ENCODE results near the gene GSK3B. TPM values are rescaled to one million over a fixed set of nuclear protein-coding genes. Genes with fewer than 3 reads are reported as not detected.
"Not testable (repeated sequence)": the region's sequence is repeated elsewhere in the genome, so short reads cannot be mapped to it uniquely, and the experiment has no call there.

The GSK3B gene
- total RNA-seq, 8 experiments from 2014 or later = 25.5 to 72.2 (median 55.4) TPM

GRCh38 chr3:120017692-120018091 is 76.6 kb downstream of the GSK3B start:
- Histone ChIP-seq H3K27ac (no peak overlapping the region), H3K4me3 (no peak overlapping the region), H3K4me1 (replicated peaks in 1 of 2) (peaks cover 0 to 6% of the 10 kb centered on the region in 2 donors)
- WGBS, 10 experiments = 0 to 100% (median 97%) methylated on average over 1 to 3 of the region's 3 CpGs; no CpG with 5 or more reads in 1 of the 10 experiments
- no peak for ATAC-seq (replicated peaks in 6 of 8)
- in situ Hi-C loops (cut with MboI; ENCODE audit: low pct_unique_long_range_greater_than_20kb in 2 of 9, low sequenced_read_pairs in 9 of 9, unreplicated experiment in 9 of 9) = no loop called here

- WGBS, 10 experiments = 57 to 96% (median 79%) methylated on average over 2 to 3 of the region's 3 CpGs
- in situ Hi-C loops (cut with MboI; ENCODE audit: low pct_unique_long_range_greater_than_20kb in 2 of 9, low sequenced_read_pairs in 9 of 9, unreplicated experiment in 9 of 9) = no loop called here
- no peak for ATAC-seq (replicated peaks in 6 of 8)
- Histone ChIP-seq H3K4me1 (replicated peaks in 1 of 2) (peaks cover 0 to 6% of the 10 kb centered on the region in 2 donors), H3K27ac (no peak overlapping the region), H3K4me3 (no peak overlapping the region)
These were observed 80.8 kb downstream of the GSK3B start for GRCh38 chr3:120013481-120013880.

- ATAC-seq (replicated peaks in 6 of 8); H3K27ac ChIP-seq; in situ Hi-C loops (cut with MboI; ENCODE audit: low pct_unique_long_range_greater_than_20kb in 2 of 9, low sequenced_read_pairs in 9 of 9, unreplicated experiment in 9 of 9); H3K4me3 ChIP-seq: not testable (repeated sequence)
- WGBS, 10 experiments = 100% methylated on average over 1 to 3 of the region's 3 CpGs; no CpG with 5 or more reads in 5 of the 10 experiments
- H3K4me1 ChIP-seq (replicated peaks in 1 of 2) = peaks cover 0 to 11% of the 10 kb centered on the region in 2 donors
These were observed 88.5 kb downstream of the GSK3B start for GRCh38 chr3:120005741-120006140.

GRCh38 chr3:120004008-120004498 is 90.2 kb downstream of the GSK3B start:
- Histone ChIP-seq H3K4me3 (peak overlapping the region in 1 of 5 donors; percentile 13), H3K27ac (peak overlapping the region in 1 of 2 donors; percentile 51), H3K4me1 (replicated peaks in 1 of 2) (peaks cover 0 to 11% of the 10 kb centered on the region in 2 donors)
- WGBS, 10 experiments = 0 to 95% (median 38%) methylated on average over 1 to 4 of the region's 11 CpGs; no CpG with 5 or more reads in 5 of the 10 experiments
- ATAC-seq (replicated peaks in 6 of 8) = peak in 5 of 8 experiments; percentile 42 to 83 (median 69)
- in situ Hi-C loops (cut with MboI; ENCODE audit: low pct_unique_long_range_greater_than_20kb in 2 of 9, low sequenced_read_pairs in 9 of 9, unreplicated experiment in 9 of 9) = not testable (repeated sequence)

DNA sequence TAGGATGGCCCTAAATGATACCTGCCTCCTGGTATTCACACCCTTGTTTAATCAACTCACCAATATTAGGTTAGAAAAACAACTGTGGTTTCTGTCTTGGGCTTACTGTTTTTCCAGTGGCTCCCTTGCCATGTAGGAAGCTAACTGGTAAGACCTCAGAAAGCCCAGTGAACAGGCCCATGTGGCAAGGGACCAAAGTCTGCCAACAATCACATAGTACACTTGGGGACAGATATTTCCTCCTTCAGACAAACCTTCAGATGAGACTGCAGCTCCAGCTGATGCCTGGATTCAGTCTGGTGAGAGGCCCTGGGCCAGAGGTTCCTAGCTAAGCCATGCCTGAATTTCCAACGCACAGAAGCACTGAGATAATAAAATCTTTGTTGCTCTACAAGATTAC is 96.1 kb downstream of the GSK3B start:
- in situ Hi-C loops (cut with MboI; ENCODE audit: low pct_unique_long_range_greater_than_20kb in 2 of 9, low sequenced_read_pairs in 9 of 9, unreplicated experiment in 9 of 9) = no loop called here
- Histone ChIP-seq H3K4me1 (replicated peaks in 1 of 2) (peaks cover 0 to 3% of the 10 kb centered on the region in 2 donors), H3K4me3 (no peak overlapping the region), H3K27ac (no peak overlapping the region)
- WGBS, 10 experiments = 67 to 100% (median 100%) methylated on average over 1 of the region's 1 CpG; no CpG with 5 or more reads in 7 of the 10 experiments
- ATAC-seq (replicated peaks in 6 of 8) = no peak

- in situ Hi-C loops (cut with MboI; ENCODE audit: low pct_unique_long_range_greater_than_20kb in 2 of 9, low sequenced_read_pairs in 9 of 9, unreplicated experiment in 9 of 9) = no loop called here
- peaks cover 0 to 3% of the 10 kb centered on the region in 2 donors for H3K4me1 ChIP-seq (replicated peaks in 1 of 2)
- ATAC-seq (replicated peaks in 6 of 8) = peak in 2 of 8 experiments; percentile 81 to 85
- H3K27ac ChIP-seq = no peak overlapping the region
- H3K4me3 ChIP-seq = no peak overlapping the region
These were observed 103.4 kb downstream of the GSK3B start for GRCh38 chr3:119990888-119991287.

DNA sequence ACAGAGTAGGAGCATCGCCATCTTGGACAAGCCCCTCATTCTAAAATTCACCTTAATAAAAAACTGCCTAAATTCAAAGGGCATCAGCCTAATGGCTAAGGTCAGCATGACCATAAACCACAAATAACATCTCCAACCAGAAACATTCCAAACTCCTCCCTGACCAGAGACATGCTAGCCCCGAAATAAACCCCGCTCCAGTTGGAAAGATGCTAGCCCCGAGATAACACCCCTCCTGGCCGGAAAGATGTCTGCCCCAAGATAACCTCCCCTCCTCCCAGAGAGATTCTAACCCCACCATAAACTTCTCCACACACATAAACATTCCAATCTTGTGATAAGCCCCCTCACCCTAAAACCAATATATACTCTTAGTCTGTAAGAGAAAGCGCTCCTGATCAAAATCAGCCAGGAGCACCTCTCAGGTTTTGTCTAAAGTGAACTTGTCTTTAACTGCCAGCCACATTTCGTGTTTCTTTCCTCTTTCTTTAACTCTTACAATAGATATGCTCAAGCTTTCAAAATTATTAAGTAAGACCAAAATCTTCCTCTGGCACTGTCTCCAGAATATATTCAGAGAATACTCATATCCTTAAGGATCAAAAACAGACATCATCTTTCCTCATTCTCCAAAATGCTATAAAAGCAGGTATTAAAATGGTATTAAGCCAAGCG is 104.1 kb downstream of the GSK3B start:
- Histone ChIP-seq H3K27ac (no peak overlapping the region), H3K4me3 (no peak overlapping the region), H3K4me1 (replicated peaks in 1 of 2) (peaks cover 0 to 3% of the 10 kb centered on the region in 2 donors)
- in situ Hi-C loops (cut with MboI; ENCODE audit: low pct_unique_long_range_greater_than_20kb in 2 of 9, low sequenced_read_pairs in 9 of 9, unreplicated experiment in 9 of 9) = no loop called here
- ATAC-seq (replicated peaks in 6 of 8) = no peak
- WGBS, 10 experiments = 90 to 100% (median 100%) methylated on average over 2 to 8 of the region's 8 CpGs; no CpG with 5 or more reads in 3 of the 10 experiments

DNA sequence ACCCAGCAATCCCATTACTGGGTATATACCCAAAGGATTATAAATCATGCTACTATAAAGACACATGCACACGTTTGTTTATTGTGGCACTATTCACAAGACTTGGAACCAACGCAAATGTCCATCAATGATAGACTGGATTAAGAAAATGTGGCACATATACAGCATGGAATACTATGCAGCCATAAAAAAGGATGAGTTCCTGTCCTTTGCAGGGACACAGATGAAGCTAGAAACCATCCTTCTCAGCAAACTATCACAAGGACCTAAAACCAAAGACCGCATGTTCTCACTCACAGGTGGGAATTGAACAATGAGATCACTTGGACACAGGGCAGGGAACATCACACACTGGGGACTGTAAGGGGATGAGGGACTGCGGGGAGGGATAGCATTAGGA is 107.4 kb downstream of the GSK3B start:
- in situ Hi-C loops (cut with MboI; ENCODE audit: low pct_unique_long_range_greater_than_20kb in 2 of 9, low sequenced_read_pairs in 9 of 9, unreplicated experiment in 9 of 9); H3K4me3 ChIP-seq; H3K27ac ChIP-seq; ATAC-seq (replicated peaks in 6 of 8); H3K4me1 ChIP-seq (replicated peaks in 1 of 2): not testable (repeated sequence)
- WGBS, 10 experiments = 89 to 100% (median 97%) methylated on average over 1 to 3 of the region's 4 CpGs; no CpG with 5 or more reads in 4 of the 10 experiments

DNA sequence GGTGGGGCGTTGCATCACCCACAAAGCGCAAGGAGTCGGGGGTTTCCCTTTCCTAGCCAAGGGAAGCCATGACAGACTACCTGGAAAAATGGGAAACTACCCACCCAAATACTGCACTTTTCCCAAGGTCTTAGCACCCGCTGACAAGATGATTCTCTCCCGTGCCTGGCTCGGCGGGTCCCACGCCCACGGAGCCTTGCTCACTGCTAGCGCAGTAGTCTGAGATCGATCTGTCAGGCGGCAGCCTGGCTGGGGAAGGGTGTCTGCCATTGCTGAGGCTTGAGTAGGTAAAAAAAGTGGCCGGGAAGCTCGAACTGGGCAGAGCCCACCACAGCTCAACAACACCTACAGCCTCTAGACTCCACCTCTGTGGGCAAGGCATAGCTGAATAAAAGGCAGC is 112.9 kb downstream of the GSK3B start:
- in situ Hi-C loops (cut with MboI; ENCODE audit: low pct_unique_long_range_greater_than_20kb in 2 of 9, low sequenced_read_pairs in 9 of 9, unreplicated experiment in 9 of 9) = no loop called here
- no peak overlapping the region for H3K27ac ChIP-seq
- WGBS, 10 experiments = 93 to 100% (median 100%) methylated on average over 1 to 8 of the region's 14 CpGs; no CpG with 5 or more reads in 4 of the 10 experiments
- no peak overlapping the region for H3K4me3 ChIP-seq
- H3K4me1 ChIP-seq (replicated peaks in 1 of 2) = no peaks in the 10 kb centered on the region
- no peak for ATAC-seq (replicated peaks in 6 of 8)

DNA sequence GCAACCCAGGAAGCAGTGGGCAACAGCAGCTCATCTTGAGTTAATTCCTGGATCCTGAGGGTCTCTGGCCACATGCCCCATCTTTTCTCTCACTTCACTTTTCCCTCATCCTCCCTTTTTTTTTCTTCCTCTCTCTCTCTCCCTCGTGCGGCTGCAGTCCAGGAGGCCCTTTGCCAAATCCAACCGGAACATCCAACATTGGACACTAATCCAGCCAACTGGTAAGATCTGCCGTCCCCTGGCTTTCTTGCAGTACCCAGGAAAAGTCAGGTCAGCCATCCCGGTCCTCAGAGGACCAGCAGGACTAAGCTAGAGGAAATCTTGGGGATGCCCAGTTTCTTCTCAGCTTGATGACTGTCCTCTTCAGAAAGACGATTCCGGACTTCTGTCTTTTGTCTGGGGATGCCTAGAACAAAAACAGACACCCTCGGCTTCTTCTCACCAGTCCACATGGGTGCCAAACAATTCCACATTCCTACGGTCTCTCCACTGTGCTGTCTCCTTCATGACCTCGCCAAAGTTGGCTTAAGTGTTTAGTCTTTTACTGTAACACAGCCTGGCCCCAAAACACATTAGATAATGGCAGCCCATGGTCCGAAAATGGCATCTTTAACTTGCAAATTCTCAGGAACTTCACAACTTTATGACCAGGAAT is 115.6 kb downstream of the GSK3B start:
- H3K4me3 ChIP-seq = no peak overlapping the region
- no peak overlapping the region for H3K27ac ChIP-seq
- no peaks in the 10 kb centered on the region for H3K4me1 ChIP-seq (replicated peaks in 1 of 2)
- 90 to 100% (median 97%) methylated on average over 1 to 11 of the region's 11 CpGs; no CpG with 5 or more reads in 1 of the 10 experiments for WGBS, 10 experiments
- ATAC-seq (replicated peaks in 6 of 8) = no peak
- in situ Hi-C loops (cut with MboI; ENCODE audit: low pct_unique_long_range_greater_than_20kb in 2 of 9, low sequenced_read_pairs in 9 of 9, unreplicated experiment in 9 of 9) = no loop called here

GRCh38 chr3:119977353-119977752 is 116.9 kb downstream of the GSK3B start:
- WGBS, 10 experiments = 77 to 100% (median 100%) methylated on average over 1 of the region's 1 CpG; no CpG with 5 or more reads in 2 of the 10 experiments
- in situ Hi-C loops (cut with MboI; ENCODE audit: low pct_unique_long_range_greater_than_20kb in 2 of 9, low sequenced_read_pairs in 9 of 9, unreplicated experiment in 9 of 9) = no loop called here
- Histone ChIP-seq H3K4me1 (replicated peaks in 1 of 2) (no peaks in the 10 kb centered on the region), H3K4me3 (no peak overlapping the region), H3K27ac (no peak overlapping the region)
- ATAC-seq (replicated peaks in 6 of 8) = no peak

DNA sequence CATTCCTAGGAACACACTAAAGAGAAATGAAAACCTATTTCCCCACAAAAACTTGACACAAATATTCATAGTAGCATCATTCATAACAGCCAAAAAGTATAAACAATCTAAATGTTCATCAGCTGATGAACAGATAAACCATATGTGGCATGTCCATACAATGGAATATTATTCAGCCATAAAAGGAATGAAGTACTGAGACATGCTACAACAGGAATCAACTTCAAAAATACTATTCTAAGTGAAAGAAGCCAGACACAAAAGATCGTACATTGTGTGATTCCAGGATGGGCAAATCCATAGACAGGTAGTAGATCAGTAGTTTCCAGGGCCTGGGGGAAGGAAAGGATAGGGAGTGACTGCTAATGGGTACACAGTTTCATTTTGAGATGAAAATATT is 118.0 kb downstream of the GSK3B start:
- Histone ChIP-seq H3K4me1 (replicated peaks in 1 of 2) (no peaks in the 10 kb centered on the region), H3K27ac (no peak overlapping the region), H3K4me3 (no peak overlapping the region)
- in situ Hi-C loops (cut with MboI; ENCODE audit: low pct_unique_long_range_greater_than_20kb in 2 of 9, low sequenced_read_pairs in 9 of 9, unreplicated experiment in 9 of 9) = no loop called here
- no peak for ATAC-seq (replicated peaks in 6 of 8)
- 83 to 100% (median 100%) methylated on average over 1 of the region's 1 CpG; no CpG with 5 or more reads in 3 of the 10 experiments for WGBS, 10 experiments

DNA sequence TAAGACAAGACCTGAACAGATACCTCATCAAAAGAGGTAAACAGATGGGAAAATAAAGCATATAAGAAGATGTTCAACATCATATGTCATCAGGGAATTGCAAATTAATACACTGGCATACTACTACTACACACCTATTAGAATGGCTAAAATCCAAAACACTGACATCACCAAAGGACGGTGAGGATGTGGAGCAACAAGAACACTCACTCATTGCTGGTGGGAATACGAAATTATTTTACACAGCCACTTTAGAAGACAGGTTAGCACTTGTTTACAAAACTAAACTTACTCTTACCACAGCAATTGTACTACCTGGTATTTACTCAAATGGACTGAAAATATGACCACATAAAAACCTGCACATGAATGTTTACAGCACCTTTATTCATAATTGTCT is 119.6 kb downstream of the GSK3B start:
- peak in 1 of 8 experiments; percentile 47 for ATAC-seq (replicated peaks in 6 of 8)
- no peak overlapping the region for H3K4me3 ChIP-seq
- no peak overlapping the region for H3K27ac ChIP-seq
- H3K4me1 ChIP-seq (replicated peaks in 1 of 2) = no peaks in the 10 kb centered on the region
- in situ Hi-C loops (cut with MboI; ENCODE audit: low pct_unique_long_range_greater_than_20kb in 2 of 9, low sequenced_read_pairs in 9 of 9, unreplicated experiment in 9 of 9) = no loop called here
- 70 to 100% (median 90%) methylated on average over 1 to 2 of the region's 2 CpGs; no CpG with 5 or more reads in 1 of the 10 experiments for WGBS, 10 experiments

Measured in motor neuron (in vitro differentiated cells).